Mesodermal cell (in vitro differentiated cells): ENCODE results near the gene IL18RAP.

Experiments
- H3K27ac ChIP-seq: 2 replicates; pipeline ENCODE4 v1.7.0; 2013; ENCODE audit warnings: mild to moderate bottlenecking, low read depth, low read length, moderate library complexity; ENCODE audit not compliant: severe bottlenecking
- H3K36me3 ChIP-seq: 2 replicates; pipeline ENCODE4 v1.7.1; 2013; ENCODE audit warnings: mild to moderate bottlenecking, low read length, moderate library complexity; ENCODE audit not compliant: control insufficient read depth, insufficient read depth
- H3K4me1 ChIP-seq: one replicate; pipeline ENCODE4 v1.7.1; 2013; ENCODE audit warnings: mild to moderate bottlenecking, low read length; ENCODE audit not compliant: insufficient read depth, control insufficient read depth, poor library complexity, severe bottlenecking
- H3K4me3 ChIP-seq: 2 replicates; pipeline ENCODE4 v1.7.0; 2013; ENCODE audit warnings: low read length, control low read depth, mild to moderate bottlenecking; ENCODE audit not compliant: insufficient read depth, poor library complexity, severe bottlenecking; ENCODE audit errors: extremely low read depth
- H3K9me3 ChIP-seq: 2 replicates; pipeline ENCODE4 v1.7.1; 2013; ENCODE audit warnings: mild to moderate bottlenecking, low read length, moderate library complexity; ENCODE audit not compliant: control insufficient read depth
- WGBS, 2 experiments: methylation state at CpG; one replicate each; pipeline ENCODE4 v1.1.5; 2013; ENCODE audit warnings: missing lambda C conversion rate in 2 of 2; ENCODE audit not compliant: insufficient coverage in 2 of 2; 5-methylcytosine and 5-hydroxymethylcytosine counted together

IL18RAP gene

DNA sequence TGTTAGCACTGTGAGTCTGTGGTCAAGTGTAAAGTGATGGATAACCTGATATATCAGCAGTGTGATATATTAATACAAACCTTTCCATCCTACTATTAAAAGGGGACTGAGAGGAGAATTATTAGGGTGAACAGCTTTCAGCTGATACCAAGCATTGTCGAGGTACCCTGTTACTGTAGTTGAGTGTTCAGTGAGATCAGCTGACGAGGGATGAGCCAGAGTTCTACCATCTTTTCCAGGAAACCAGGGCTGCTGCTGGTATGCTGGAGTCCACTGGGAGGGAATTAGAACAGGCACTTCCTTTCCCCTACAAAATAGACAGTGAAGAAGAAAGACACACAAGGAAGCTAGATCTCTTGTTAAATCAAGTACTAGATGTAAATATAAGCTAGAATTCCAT is 408 bp downstream of the IL18RAP start:
- Histone ChIP-seq H3K4me1 (no peaks in the 10 kb centered on the region), H3K9me3 (no peaks in the 10 kb centered on the region), H3K27ac (no peak overlapping the region), H3K4me3 (no peak overlapping the region), H3K36me3 (no peaks in the 10 kb centered on the region)
- WGBS, 2 experiments: 100% methylated on average over 1 of the region's 2 CpGs; no CpG with 5 or more reads in 1 of the 2 experiments

DNA sequence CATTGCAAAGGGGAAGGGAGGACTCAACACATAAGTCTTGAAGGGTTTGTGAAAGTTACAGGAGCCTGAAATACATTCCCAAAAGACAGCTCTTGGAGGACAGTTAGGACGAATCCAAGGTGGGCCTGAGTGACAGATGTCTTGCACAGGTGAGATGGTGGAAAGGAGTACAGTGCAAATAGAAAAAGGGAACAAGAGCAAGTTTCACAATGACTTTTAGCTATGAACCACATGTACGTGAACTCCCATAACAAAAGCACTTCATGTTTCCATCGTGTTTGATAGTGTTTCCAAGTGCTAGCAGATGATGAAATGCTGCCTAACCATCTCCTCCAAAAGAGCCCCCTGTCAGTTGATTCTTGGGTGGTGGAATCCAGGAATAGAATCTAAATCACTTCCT is 1.8 kb downstream of the IL18RAP start:
- H3K4me3 ChIP-seq: no peak overlapping the region
- no peaks in the 10 kb centered on the region for H3K9me3 ChIP-seq
- no peaks in the 10 kb centered on the region for H3K4me1 ChIP-seq
- 100% methylated on average over 2 of the region's 3 CpGs for WGBS, 2 experiments
- H3K27ac ChIP-seq: no peak overlapping the region
- H3K36me3 ChIP-seq: no peaks in the 10 kb centered on the region

DNA sequence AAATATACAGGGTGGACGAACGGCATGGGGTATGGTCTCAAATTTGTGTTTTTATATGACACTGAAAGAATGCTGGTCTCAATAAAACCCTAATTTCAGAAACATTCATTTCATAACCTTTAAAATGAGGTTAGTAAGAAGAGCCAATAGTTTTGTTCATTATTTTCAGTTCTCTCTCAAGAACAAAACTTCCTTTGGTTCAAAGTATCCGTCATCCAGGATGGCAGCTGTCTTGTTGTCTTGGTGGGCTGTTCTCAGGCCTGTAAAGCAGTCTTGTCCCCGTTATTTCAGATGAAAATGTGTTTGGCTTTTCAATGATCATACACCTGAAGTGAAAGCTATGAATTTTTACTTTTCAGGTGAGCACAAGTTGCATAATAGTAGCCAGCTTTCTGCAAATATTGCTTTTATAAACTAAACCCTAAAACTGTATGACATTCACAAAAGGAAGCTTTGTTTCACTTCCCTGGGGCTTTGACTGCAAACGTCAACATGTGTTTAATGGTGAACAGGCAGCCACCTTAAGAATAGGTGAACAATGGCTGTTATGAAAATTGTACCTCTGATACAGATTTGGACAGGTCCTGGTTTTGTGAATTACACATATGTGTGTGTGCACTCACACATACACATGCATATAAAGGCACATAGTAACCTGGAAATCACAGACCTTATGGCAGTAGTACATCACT is 2.6 kb downstream of the IL18RAP start:
- Histone ChIP-seq H3K36me3 (no peaks in the 10 kb centered on the region), H3K27ac (no peak overlapping the region), H3K9me3 (no peaks in the 10 kb centered on the region), H3K4me1 (no peaks in the 10 kb centered on the region), H3K4me3 (no peak overlapping the region)
- 69 to 100% methylated on average over 1 to 2 of the region's 5 CpGs for WGBS, 2 experiments

DNA sequence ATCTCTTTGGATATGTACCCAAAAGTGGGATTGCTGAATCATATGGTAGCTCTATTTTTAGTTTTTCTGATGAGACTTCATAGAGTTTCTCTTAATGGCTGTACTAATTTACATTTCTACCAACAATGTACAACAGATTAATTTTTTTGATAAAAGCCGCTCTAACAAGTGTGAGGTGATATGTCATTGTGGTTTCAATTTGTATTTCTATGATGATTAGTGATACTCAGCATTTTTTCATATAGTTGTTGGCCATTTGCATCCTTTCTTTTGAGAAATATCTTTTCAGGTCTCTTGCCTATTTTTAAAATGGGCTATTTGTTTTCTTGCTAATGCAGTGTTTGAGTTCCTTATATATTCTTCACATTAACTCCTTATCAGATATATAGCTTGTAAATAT is 4.3 kb downstream of the IL18RAP start:
- no peak overlapping the region for H3K27ac ChIP-seq
- no peak overlapping the region for H3K4me3 ChIP-seq
- H3K36me3 ChIP-seq: no peaks in the 10 kb centered on the region
- WGBS, 2 experiments: no CpG with 5 or more reads among the region's 1 CpG
- H3K9me3 ChIP-seq: no peaks in the 10 kb centered on the region
- H3K4me1 ChIP-seq: no peaks in the 10 kb centered on the region

DNA sequence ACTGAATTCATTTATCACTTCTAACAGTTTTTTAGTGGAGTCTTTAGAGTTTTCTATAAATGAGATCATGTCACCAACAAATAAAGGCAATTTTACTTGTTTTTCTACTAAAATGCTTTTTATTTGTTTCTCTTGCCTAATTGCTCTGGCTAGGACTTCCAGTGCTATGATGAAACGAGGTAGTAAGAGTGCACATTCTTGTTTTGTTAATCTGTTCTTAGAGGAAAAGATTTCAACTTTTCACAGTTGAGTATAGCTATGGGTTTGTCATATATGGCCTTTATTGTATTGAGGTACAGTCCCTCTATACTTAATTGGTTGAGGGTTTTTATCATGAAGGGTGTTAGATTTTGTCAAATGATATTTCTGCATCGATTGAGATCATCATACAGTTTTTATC is 5.6 kb downstream of the IL18RAP start:
- WGBS, 2 experiments: 60% methylated on average over 1 of the region's 2 CpGs; no CpG with 5 or more reads in 1 of the 2 experiments
- H3K36me3 ChIP-seq: no peaks in the 10 kb centered on the region

DNA sequence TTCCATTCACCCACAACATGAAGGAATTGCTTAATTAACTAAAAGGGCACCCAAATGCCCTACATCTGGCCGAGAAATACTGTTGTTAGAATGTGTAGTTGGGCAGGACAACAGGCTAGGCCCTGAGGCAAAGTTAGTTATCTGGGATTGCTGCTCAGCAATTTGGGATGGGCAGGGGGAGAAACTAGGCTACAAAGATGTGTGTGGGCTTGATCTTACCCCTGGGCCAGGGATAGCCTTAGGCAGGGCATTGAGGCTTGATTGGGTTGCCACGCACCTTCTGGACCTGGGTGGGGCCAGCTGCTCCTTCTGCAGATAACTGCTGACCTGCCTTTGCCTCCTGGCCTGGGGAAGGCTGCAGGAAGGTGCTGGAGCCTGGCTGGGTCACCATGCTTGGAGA is 9.4 kb downstream of the IL18RAP start:
- Histone ChIP-seq H3K4me1 (peaks cover 10% of the 10 kb centered on the region), H3K27ac (no peak overlapping the region), H3K9me3 (no peaks in the 10 kb centered on the region), H3K4me3 (no peak overlapping the region), H3K36me3 (no peaks in the 10 kb centered on the region)
- 80 to 90% methylated on average over 1 to 2 of the region's 2 CpGs for WGBS, 2 experiments

More for the DNA sequence above, 5.6 kb downstream of the IL18RAP start:
- Histone ChIP-seq H3K27ac (no peak overlapping the region), H3K4me3 (no peak overlapping the region), H3K9me3 (no peaks in the 10 kb centered on the region), H3K4me1 (no peaks in the 10 kb centered on the region)

DNA sequence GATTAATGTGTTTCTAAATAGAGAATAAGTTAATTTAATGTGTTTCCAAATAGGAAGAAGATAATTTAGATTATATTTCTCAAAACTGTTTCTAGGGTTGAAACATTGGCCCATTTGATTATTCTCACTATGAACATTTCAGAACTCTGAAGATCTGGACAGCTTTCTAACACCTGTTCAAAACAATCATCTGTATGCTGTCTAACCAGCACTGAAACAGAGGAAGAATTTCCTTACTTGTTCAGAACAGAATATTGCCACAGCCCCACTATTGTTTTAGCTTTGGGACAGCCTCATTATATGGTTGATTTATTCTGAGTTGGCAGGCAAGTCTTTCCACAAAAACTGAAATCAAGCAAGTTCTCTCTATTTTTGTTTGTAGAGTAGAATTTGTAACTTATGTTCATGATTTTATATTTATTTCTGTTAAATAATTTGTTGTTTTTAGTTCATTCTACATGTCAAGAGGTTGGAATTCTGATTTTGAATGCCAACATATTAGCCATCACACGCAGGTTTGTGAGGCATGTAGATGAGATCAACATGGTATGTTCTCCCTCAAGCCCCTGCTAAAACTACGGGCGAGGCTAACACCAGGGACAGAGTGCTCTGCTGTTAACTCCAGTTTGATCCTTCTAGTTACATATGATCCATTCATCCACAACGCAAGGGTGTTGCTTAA is 11.2 kb downstream of the IL18RAP start:
- Histone ChIP-seq H3K9me3 (no peaks in the 10 kb centered on the region), H3K36me3 (no peaks in the 10 kb centered on the region), H3K27ac (no peak overlapping the region), H3K4me3 (no peak overlapping the region), H3K4me1 (peaks cover 10% of the 10 kb centered on the region)
- WGBS, 2 experiments: 88 to 100% methylated on average over 1 to 3 of the region's 4 CpGs

DNA sequence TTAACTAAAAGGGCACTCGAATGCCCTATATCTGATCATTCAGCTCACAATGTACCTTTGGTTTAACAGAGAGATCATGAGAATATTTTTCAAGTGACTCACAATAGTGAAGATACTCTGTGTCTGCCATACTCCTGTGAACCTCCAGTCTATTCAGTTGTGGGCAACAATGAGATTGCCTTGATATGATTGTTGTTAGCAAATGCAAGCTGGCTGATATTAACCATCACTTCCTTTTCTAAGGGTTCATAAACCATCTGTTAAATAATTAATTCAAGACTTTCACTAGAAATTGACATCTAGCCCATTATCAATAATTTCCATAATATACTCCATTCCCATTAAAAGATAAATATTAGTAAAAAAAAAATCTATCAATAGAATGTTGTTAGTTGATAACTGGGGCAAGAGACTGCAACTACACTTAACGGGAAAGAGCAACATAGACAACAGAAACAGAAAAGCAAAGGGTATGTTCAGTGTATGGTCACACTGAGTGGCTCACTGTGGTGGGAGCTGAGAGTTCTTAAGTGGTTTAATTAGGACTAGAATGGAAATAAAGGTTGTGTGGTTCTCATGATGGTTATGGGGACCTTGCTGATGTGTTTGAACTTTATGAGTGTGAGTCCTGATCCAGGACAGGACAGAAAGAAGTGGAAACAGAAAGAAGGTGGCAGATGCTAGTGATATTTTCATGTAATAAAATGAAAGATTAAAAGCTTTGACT is 11.9 kb downstream of the IL18RAP start:
- Histone ChIP-seq H3K9me3 (no peaks in the 10 kb centered on the region), H3K4me1 (peaks cover 10% of the 10 kb centered on the region), H3K27ac (no peak overlapping the region), H3K4me3 (no peak overlapping the region), H3K36me3 (no peaks in the 10 kb centered on the region)
- 100% methylated on average over 1 of the region's 2 CpGs for WGBS, 2 experiments

DNA sequence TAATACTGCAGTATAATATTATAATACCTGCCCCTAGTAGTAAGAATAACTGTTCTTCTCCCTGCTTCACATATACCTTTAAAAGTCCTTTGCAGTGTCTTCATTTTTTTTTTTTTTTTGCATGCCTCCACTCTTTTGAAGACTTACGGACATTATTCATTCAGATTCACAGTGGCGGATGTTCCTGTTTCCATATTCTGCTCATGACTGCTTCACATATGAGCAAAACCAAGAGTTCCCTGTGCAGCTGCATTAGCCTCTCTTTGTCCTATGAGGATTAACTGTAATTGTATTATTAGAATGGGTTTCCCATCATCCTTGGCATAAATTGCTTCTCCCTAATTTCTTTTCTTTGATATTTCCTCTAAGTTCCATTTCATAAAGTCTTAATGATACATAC is 12.8 kb downstream of the IL18RAP start:
- Histone ChIP-seq H3K27ac (no peak overlapping the region), H3K4me1 (peaks cover 10% of the 10 kb centered on the region), H3K4me3 (no peak overlapping the region), H3K36me3 (no peaks in the 10 kb centered on the region), H3K9me3 (no peaks in the 10 kb centered on the region)
- 83% methylated on average over 2 of the region's 2 CpGs; no CpG with 5 or more reads in 1 of the 2 experiments for WGBS, 2 experiments

DNA sequence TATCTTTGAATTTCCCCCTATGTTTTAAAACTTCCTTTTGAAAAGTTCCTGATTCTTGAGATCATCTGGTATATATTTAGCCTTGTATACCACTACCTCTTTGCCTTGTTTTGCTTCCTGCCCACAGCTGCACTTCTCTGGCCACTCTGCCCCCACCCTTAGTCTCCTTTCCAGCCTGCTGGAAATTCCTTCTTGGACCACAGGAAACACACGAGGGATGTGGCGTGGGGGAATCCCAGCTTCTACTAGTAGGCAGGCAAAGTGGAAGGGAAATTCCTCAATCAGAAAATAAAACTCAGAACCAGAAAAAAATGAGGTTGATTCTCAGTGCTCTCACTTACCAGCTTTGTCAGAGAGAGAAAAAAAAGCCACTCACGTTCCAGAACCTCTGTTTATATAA is 13.4 kb downstream of the IL18RAP start:
- H3K4me3 ChIP-seq: no peak overlapping the region
- no peaks in the 10 kb centered on the region for H3K9me3 ChIP-seq
- no CpG with 5 or more reads among the region's 3 CpGs for WGBS, 2 experiments
- peaks cover 10% of the 10 kb centered on the region for H3K4me1 ChIP-seq
- no peaks in the 10 kb centered on the region for H3K36me3 ChIP-seq
- H3K27ac ChIP-seq: no peak overlapping the region
